Lung microvascular endothelial cell (primary cell): ENCODE data around the gene CRLF2. TPM values are rescaled to one million over a fixed set of nuclear protein-coding genes. Genes with fewer than 3 reads are reported as not detected.

Experiments used
- total RNA-seq: library from RNA; depleted of rRNA; stranded (reverse); fragments of >200 nt; gene quantifications from 2 replicates; pipeline ENCODE4 v1.2.1, GENCODE V29; 2014

Gene CRLF2
- total RNA-seq, 1 donor from 2014 or later, result not detected

Other genes with a start within 250 kb of the CRLF2 start
- not detected in 2 replicates for gene CSF2RA, start 56.2 kb upstream of the CRLF2 start, total RNA-seq
- gene IL3RA, start 124.1 kb upstream of the CRLF2 start, total RNA-seq, result 15.5 and 19.6 TPM in 2 replicates
- 153 and 193 TPM in 2 replicates for gene SLC25A6, start 179.5 kb upstream of the CRLF2 start, total RNA-seq
- gene ASMTL, start 240.3 kb upstream of the CRLF2 start, total RNA-seq, result 10.7 and 12.2 TPM in 2 replicates